ENCODE measurements around the gene BAD. TPM values are rescaled to one million over a fixed set of nuclear protein-coding genes. Genes with fewer than 3 reads are reported as not detected.
A peak's percentile ranks its signal among the peaks of the same experiment; 100 is the strongest.

The BAD gene
- total and polyA plus RNA-seq, 11 donors = 41.5 to 123 (median 58.5) TPM

DNA sequence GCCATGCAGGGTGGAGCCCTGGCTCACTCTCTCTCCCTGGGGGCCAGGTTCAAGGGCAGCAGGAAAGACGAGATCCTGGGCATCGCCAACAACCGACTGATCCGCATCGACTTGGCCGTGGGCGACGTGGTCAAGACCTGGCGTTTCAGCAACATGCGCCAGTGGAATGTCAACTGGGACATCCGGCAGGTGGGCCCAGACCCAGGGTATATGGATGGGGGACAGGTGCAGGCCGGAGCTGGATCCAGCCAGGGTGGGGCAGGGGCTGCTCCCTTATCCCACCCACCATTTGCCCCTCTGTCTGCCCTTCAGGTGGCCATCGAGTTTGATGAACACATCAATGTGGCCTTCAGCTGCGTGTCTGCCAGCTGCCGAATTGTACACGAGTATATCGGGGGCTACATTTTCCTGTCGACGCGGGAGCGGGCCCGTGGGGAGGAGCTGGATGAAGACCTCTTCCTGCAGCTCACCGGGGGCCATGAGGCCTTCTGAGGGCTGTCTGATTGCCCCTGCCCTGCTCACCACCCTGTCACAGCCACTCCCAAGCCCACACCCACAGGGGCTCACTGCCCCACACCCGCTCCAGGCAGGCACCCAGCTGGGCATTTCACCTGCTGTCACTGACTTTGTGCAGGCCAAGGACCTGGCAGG, 61.3 kb downstream of the BAD start:
- H3K9me3 ChIP-seq = no peaks in the 10 kb centered on the region
- TF ChIP-seq, protein P1, sequence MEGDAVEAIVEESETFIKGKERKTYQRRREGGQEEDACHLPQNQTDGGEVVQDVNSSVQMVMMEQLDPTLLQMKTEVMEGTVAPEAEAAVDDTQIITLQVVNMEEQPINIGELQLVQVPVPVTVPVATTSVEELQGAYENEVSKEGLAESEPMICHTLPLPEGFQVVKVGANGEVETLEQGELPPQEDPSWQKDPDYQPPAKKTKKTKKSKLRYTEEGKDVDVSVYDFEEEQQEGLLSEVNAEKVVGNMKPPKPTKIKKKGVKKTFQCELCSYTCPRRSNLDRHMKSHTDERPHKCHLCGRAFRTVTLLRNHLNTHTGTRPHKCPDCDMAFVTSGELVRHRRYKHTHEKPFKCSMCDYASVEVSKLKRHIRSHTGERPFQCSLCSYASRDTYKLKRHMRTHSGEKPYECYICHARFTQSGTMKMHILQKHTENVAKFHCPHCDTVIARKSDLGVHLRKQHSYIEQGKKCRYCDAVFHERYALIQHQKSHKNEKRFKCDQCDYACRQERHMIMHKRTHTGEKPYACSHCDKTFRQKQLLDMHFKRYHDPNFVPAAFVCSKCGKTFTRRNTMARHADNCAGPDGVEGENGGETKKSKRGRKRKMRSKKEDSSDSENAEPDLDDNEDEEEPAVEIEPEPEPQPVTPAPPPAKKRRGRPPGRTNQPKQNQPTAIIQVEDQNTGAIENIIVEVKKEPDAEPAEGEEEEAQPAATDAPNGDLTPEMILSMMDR (IDR thresholded peaks at IDR 0.05) = no peak
- peak overlapping the region in 2 of 12 donors; percentile 5 to 18 for H3K27ac ChIP-seq
- DNase-seq (peak in 1 of 5 donors; percentile 28), ATAC-seq (no peak)
- no peaks in the 10 kb centered on the region for H3K27me3 ChIP-seq
- H3K4me1 ChIP-seq = peaks cover 0 to 37% (median 25%) of the 10 kb centered on the region in 12 donors
- no peak overlapping the region for H3K4me3 ChIP-seq
- intact Hi-C loops (cut with DNase I) = no loop called here
- 71 to 81% (median 81%) methylated on average over 21 to 24 of the region's 24 CpGs for WGBS, 4 donors
- H3K36me3 ChIP-seq = peaks cover 0 to 58% (median 11%) of the 10 kb centered on the region in 9 donors

DNA sequence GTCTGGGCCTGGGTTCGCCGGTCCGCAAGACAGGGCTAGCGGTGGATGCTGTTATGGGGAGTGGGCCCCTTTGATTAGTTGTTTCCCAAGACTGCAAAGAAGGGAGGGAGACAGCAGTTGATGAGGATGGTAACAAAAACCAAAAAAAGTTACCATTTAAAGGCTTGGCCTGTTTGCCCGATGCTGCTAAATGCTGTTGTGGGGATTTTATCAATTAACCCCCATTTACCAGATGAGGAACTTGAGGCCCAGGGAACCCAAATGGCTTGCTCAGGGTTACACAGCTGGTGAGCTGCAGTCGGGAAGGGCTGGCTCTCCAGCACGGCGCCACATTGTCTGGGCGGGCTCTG, 61.8 kb downstream of the BAD start:
- no peak for TF ChIP-seq POLR2A (IDR thresholded peaks at IDR 0.05)
- TF ChIP-seq, protein P1 (IDR thresholded peaks at IDR 0.05) = no peak
- intact Hi-C loops (cut with DNase I) = no loop called here
- ATAC-seq = no peak
- WGBS, 4 donors = 69 to 80% (median 72%) methylated on average over 9 of the region's 9 CpGs
- Histone ChIP-seq H3K27ac (peak overlapping the region in 1 of 12 donors; percentile 18), H3K27me3 (no peaks in the 10 kb centered on the region), H3K36me3 (peaks cover 0 to 63% (median 11%) of the 10 kb centered on the region in 9 donors), H3K4me1 (peaks cover 0 to 32% (median 21%) of the 10 kb centered on the region in 12 donors), H3K4me3 (no peak overlapping the region), H3K9me3 (no peaks in the 10 kb centered on the region)
- DNase-seq = no peak

DNA sequence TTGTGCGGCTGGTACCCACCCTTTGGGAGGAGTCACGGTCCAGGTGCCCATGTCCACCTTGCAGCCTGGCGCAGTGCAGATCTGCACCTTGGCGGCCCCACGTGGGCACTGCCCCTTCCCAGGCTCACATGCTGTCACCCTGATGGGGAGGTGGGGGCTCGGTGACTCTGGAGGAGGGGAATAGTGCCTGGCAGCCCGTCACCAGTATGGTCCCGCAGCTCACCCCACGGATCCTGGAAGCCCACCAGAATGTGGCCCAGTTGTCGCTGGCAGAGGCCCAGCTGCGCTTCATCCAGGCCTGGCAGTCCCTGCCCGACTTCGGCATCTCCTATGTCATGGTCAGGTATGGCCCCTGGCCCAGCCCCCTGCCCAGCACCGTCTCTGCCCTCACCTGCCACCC, 63.7 kb downstream of the BAD start:
- no peak for TF ChIP-seq POLR2A (IDR thresholded peaks at IDR 0.05)
- TF ChIP-seq, protein P1 (IDR thresholded peaks at IDR 0.05) = no peak
- ATAC-seq = no peak
- 88 to 94% (median 91%) methylated on average over 7 to 14 of the region's 14 CpGs for WGBS, 4 donors

DNA sequence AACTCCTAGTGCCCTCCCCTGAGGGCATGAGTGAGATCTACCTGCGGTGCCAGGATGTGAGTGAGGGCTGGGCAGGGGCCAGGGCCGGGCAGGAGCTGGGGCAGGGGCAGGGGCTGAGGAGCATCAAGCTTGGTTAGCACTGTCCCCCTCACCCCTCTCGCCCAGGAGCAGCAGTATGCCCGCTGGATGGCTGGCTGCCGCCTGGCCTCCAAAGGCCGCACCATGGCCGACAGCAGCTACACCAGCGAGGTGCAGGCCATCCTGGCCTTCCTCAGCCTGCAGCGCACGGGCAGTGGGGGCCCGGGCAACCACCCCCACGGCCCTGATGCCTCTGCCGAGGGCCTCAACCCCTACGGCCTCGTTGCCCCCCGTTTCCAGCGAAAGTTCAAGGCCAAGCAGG, 64.2 kb downstream of the BAD start:
- WGBS, 4 donors = 88 to 95% (median 93%) methylated on average over 8 to 17 of the region's 17 CpGs

More for the DNA sequence above, 63.7 kb downstream of the BAD start:
- DNase-seq = peak in 1 of 5 donors; percentile 49
- Histone ChIP-seq H3K27ac (no peak overlapping the region), H3K9me3 (no peaks in the 10 kb centered on the region), H3K4me1 (peaks cover 0 to 21% (median 10%) of the 10 kb centered on the region in 12 donors), H3K27me3 (no peaks in the 10 kb centered on the region), H3K4me3 (no peak overlapping the region), H3K36me3 (peaks cover 0 to 78% (median 11%) of the 10 kb centered on the region in 9 donors)
- intact Hi-C loops (cut with DNase I) = no loop called here

More for the DNA sequence above, 64.2 kb downstream of the BAD start:
- ATAC-seq (no peak), DNase-seq (no peak)
- Histone ChIP-seq H3K4me3 (no peak overlapping the region), H3K27ac (no peak overlapping the region), H3K4me1 (peaks cover 0 to 15% (median 5%) of the 10 kb centered on the region in 12 donors), H3K27me3 (no peaks in the 10 kb centered on the region), H3K9me3 (no peaks in the 10 kb centered on the region), H3K36me3 (peaks cover 0 to 84% (median 11%) of the 10 kb centered on the region in 9 donors)
- intact Hi-C loops (cut with DNase I) = no loop called here
- TF ChIP-seq, protein P1 (IDR thresholded peaks at IDR 0.05) = no peak
- TF ChIP-seq POLR2A (IDR thresholded peaks at IDR 0.05) = no peak

Other genes starting within 250 kb of the BAD start
- gene FLRT1, start 248.7 kb downstream of the BAD start, total RNA-seq = 1 to 10 TPM in 1 of 9 donors, under 1 TPM in 8; 0.20 to 1.4 (median 0.37) TPM
- under 1 TPM; 0.22 to 0.46 TPM for gene FLRT1, start 248.7 kb downstream of the BAD start, polyA plus RNA-seq
- 100 to 1,000 TPM in 6 of 9 donors, 10 to 100 TPM in 3; 61.3 to 166 (median 116) TPM for gene MACROD1, start 118.6 kb downstream of the BAD start, total RNA-seq
- 100 to 1,000 TPM in 1 of 2 donors, 10 to 100 TPM in 1; 48.9 to 287 TPM for gene MACROD1, start 118.6 kb downstream of the BAD start, polyA plus RNA-seq
- 100 to 1,000 TPM in 2 of 9 donors, 10 to 100 TPM in 7; 74.9 to 143 (median 88.8) TPM for gene STIP1, start 98.5 kb downstream of the BAD start, total RNA-seq
- gene STIP1, start 98.5 kb downstream of the BAD start, polyA plus RNA-seq = 100 to 1,000 TPM in 1 of 2 donors, 10 to 100 TPM in 1; 68.8 to 175 TPM
- 10 to 100 TPM in 2 of 9 donors, 1 to 10 TPM in 7; 3.4 to 71.5 (median 5.7) TPM for gene FERMT3, start 77.9 kb downstream of the BAD start, total RNA-seq
- gene FERMT3, start 77.9 kb downstream of the BAD start, polyA plus RNA-seq = 1 to 10 TPM; 2.8 to 7.9 TPM
- 100 to 1,000 TPM in 2 of 9 donors, 10 to 100 TPM in 7; 51.2 to 146 (median 63.3) TPM for gene TRPT1, start 58.5 kb downstream of the BAD start, total RNA-seq
- 100 to 1,000 TPM in 1 of 2 donors, 10 to 100 TPM in 1; 65.3 to 123 TPM for gene TRPT1, start 58.5 kb downstream of the BAD start, polyA plus RNA-seq
- gene NUDT22, start 58.4 kb downstream of the BAD start, total RNA-seq = 10 to 100 TPM; 63.7 to 93.0 (median 70.3) TPM
- 10 to 100 TPM; 74.9 to 90.9 TPM for gene NUDT22, start 58.4 kb downstream of the BAD start, polyA plus RNA-seq
- gene DNAJC4, start 54.1 kb downstream of the BAD start, total RNA-seq = 10 to 100 TPM; 31.2 to 63.6 (median 47.2) TPM
- gene DNAJC4, start 54.1 kb downstream of the BAD start, polyA plus RNA-seq = 100 to 1,000 TPM in 1 of 2 donors, 10 to 100 TPM in 1; 33.8 to 123 TPM
- gene VEGFB, start 50.1 kb downstream of the BAD start, total RNA-seq = 100 to 1,000 TPM; 172 to 332 (median 241) TPM
- gene VEGFB, start 50.1 kb downstream of the BAD start, polyA plus RNA-seq = 100 to 1,000 TPM; 127 to 304 TPM
- gene FKBP2, start 43.6 kb downstream of the BAD start, total RNA-seq = 10 to 100 TPM; 35.0 to 71.5 (median 51.8) TPM
- 100 to 1,000 TPM; 226 to 250 TPM for gene FKBP2, start 43.6 kb downstream of the BAD start, polyA plus RNA-seq
- 100 to 1,000 TPM in 4 of 9 donors, 10 to 100 TPM in 5; 69.6 to 244 (median 90.4) TPM for gene PPP1R14B, start 37.7 kb downstream of the BAD start, total RNA-seq
- 100 to 1,000 TPM; 160 to 167 TPM for gene PPP1R14B, start 37.7 kb downstream of the BAD start, polyA plus RNA-seq
- gene PLCB3, start 33.1 kb downstream of the BAD start, total RNA-seq = 10 to 100 TPM in 3 of 9 donors, 1 to 10 TPM in 6; 7.6 to 19.1 (median 9.8) TPM
- gene PLCB3, start 33.1 kb downstream of the BAD start, polyA plus RNA-seq = 10 to 100 TPM in 1 of 2 donors, 1 to 10 TPM in 1; 7.4 to 11.6 TPM
- 10 to 100 TPM; 24.3 to 48.3 (median 26.2) TPM for gene GPR137, start 1.2 kb upstream of the BAD start, total RNA-seq
- gene GPR137, start 1.2 kb upstream of the BAD start, polyA plus RNA-seq = 10 to 100 TPM; 20.2 to 44.0 TPM
- not detected for gene KCNK4, start 6.6 kb upstream of the BAD start, total RNA-seq
- not detected for gene KCNK4, start 6.6 kb upstream of the BAD start, polyA plus RNA-seq
- gene CATSPERZ, start 15.7 kb upstream of the BAD start, total RNA-seq = not detected
- gene CATSPERZ, start 15.7 kb upstream of the BAD start, polyA plus RNA-seq = not detected
- gene ESRRA, start 20.9 kb upstream of the BAD start, total RNA-seq = 100 to 1,000 TPM in 8 of 9 donors, 10 to 100 TPM in 1; 94.0 to 291 (median 145) TPM
- 100 to 1,000 TPM; 217 to 260 TPM for gene ESRRA, start 20.9 kb upstream of the BAD start, polyA plus RNA-seq
- gene TRMT112, start 32.9 kb upstream of the BAD start, total RNA-seq = 100 to 1,000 TPM in 4 of 9 donors, 10 to 100 TPM in 5; 80.0 to 169 (median 95.6) TPM
- gene TRMT112, start 32.9 kb upstream of the BAD start, polyA plus RNA-seq = 100 to 1,000 TPM; 172 to 186 TPM
- 100 to 1,000 TPM; 220 to 561 (median 290) TPM for gene PRDX5, start 33.5 kb upstream of the BAD start, total RNA-seq
- gene PRDX5, start 33.5 kb upstream of the BAD start, polyA plus RNA-seq = 100 to 1,000 TPM; 385 to 882 TPM
- gene CCDC88B, start 55.5 kb upstream of the BAD start, total RNA-seq = 10 to 100 TPM in 1 of 9 donors, 1 to 10 TPM in 8; 4.1 to 16.2 (median 7.3) TPM
- gene CCDC88B, start 55.5 kb upstream of the BAD start, polyA plus RNA-seq = 10 to 100 TPM in 1 of 2 donors, 1 to 10 TPM in 1; 8.1 to 24.0 TPM
- 10 to 100 TPM; 12.8 to 32.5 (median 18.3) TPM for gene RPS6KA4, start 74.5 kb upstream of the BAD start, total RNA-seq
- gene RPS6KA4, start 74.5 kb upstream of the BAD start, polyA plus RNA-seq = 10 to 100 TPM; 15.0 to 30.4 TPM

Measured in heart left ventricle (tissue), 16 donors.